Globus pallidus (tissue), 1 donor: ENCODE measurements around the gene RNF220.

Experiments used
- DNase-seq: peaks from one replicate; pipeline ENCODE4 v3.0.0-alpha.2; 2015; ENCODE audit warnings: low spot score

Gene RNF220

DNA sequence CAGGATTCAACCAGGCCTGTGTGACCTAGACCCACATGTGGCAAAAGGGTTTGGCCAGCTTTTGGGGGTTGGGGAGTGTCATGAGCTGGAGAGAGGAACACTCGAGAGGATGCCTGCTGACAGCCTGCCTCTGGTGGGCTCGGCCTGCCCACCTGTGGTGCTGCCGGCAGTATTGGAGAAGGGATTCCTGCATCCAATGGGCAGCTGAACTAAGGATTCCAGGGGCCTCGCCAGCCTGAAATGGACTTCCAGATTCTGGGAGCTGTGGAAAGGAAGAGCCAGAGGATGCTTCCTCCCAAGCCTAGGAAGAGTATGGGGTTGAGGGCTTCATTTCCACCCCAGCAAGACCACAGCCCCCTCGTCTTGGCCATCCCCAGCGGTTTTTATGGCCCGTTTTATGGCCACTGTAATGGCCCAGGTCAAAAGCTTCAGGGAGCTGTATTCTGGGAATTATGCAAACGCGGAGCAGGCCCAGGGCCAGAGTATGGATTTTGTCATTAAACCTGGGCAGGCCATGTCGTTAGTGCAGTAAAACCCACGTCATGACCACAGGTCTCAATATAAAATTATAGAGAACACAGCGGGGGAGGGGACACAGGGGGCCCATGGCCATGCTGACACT, 205.6 kb downstream of the RNF220 start:
- no peak for DNase-seq

DNA sequence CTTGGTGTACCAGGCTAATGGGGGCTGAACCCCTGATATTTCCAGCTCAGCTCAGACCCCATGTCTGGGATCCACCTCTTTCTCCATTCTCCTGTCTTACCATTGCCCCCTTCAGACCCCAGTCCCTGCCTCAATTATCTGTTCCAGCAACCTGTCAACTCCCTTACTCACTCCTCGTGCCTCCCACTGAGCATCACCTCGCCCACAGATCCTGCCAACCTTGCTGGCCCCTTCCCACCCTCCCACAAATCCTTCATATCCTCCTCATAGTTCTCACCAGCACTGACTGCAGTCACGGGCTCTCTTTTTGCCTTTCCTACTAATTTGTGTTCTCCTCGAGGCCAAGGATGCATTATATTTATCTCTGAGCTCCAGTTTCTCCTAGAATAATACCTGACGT, 206.4 kb downstream of the RNF220 start:
- no peak for DNase-seq

DNA sequence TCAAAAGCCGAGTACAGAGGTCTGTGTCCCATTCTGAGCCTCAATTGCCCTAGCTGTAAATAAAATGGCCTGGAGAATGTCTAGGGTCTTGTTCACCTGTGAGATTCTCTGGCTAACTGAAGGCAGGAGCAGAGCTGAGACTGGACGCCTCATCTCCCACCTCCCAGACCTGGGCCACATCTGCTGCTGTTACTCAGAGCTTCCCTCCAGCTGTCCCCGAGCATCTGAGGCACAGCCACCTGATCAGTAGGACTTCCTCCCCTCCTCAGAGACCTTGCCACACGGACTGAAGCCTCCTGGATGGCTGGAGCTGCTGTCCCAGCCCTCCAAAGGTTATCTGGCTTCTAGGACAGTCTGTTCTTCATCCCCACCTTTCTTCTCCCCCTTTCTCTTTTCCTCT, 206.8 kb downstream of the RNF220 start:
- no peak for DNase-seq

DNA sequence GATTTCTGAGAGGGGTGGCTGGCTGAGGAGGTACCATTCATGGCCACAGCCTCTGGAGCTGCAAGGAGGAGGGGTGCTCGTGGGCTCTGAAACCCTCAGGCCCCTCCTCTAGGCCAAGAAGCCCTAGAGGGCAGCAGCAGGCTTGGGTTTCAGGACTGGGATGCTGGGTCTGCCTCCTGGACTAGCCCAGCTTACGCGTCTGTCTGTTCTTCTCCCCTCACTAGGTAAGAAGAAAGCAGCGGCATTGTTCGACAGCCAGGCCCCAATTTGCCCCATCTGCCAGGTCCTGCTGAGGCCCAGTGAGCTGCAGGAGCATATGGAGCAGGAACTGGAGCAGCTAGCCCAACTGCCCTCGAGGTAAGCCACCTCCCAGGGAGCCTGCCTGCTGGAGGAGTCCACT, 208.9 kb downstream of the RNF220 start:
- no peak for DNase-seq

DNA sequence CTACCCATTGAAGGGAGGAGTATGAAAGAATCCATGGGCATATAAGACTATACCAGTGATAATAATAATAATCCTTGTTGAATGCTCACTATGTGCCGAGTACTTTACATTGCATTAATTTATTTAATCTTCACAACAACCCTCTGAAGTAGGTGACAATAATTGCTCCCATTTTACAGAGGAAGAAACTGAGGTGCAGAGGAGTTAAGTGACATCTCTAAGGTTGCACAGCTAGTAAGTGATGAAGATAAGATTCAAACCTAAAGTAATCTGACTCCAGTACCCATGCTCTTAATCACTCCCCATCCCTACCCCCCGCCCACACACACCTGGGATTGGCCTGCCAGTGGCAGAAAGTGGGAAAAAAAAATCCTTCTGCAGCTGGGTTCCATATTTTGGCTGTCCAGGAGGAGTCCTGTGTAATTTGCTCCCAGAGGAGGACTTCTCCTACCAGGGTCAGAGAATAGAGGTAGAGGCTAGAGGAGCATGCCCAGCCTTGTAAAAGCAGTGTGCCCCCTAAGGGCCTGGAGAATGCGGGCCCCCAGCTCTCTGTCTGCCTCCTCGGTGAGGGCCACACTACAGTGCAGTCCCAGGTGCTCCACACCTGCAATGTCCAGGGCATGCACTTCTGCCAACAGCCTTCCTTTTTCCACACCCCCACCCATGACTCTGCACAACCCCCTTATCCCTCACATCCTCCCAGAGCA, 211.4 kb downstream of the RNF220 start:
- no peak for DNase-seq

DNA sequence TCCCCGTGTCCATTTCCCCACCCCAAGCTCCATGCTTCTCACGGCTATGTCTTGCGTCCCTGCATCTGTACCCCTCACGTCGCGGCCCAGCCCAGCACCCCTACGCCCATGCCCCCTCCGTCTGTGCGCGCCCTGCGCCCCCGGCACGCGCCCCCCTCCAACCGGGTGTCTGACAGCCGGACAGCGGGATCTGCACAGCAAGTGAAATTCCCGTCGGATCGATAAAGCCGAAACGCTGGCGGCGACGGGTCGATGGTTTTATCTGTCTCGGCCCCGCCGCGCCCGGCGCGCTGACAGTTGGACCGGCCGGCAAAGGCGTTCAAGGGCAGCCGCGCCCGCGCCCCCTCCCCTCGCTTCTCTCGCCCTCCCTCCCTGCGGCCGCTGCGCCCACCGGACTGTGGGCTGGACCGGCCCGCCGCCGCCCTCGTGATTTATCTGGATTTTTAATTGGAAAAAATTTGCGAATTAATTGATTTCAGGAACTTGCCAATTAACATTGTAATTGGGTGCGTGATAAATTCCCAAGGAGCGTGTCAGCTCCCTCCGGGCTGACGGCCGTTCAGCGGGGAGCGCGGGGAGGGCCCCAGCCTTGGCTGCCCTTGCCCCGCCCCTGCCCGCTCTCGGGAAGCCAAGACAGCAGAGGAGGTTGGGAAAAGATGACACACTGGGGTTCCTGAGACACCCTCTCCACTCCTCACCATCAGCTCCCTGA, 212.1 kb downstream of the RNF220 start:
- no peak for DNase-seq

DNA sequence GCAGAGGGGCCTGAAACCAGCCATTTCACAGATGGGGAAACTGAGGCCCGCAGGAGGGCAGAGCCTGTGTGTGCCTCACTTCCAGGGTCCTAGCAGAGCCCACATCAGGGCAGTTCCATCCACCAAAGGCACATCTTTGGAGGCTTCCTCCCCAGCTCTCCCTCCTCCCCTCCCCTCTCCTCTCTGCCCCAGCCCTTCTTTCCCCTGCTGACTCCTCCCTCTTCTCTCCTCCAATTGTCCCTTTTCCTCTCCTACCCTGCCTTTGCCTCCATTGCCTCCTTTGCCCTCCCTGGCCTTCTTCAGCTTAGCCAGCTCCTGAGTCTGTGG, 212.6 kb downstream of the RNF220 start:
- DNase-seq = no peak

DNA sequence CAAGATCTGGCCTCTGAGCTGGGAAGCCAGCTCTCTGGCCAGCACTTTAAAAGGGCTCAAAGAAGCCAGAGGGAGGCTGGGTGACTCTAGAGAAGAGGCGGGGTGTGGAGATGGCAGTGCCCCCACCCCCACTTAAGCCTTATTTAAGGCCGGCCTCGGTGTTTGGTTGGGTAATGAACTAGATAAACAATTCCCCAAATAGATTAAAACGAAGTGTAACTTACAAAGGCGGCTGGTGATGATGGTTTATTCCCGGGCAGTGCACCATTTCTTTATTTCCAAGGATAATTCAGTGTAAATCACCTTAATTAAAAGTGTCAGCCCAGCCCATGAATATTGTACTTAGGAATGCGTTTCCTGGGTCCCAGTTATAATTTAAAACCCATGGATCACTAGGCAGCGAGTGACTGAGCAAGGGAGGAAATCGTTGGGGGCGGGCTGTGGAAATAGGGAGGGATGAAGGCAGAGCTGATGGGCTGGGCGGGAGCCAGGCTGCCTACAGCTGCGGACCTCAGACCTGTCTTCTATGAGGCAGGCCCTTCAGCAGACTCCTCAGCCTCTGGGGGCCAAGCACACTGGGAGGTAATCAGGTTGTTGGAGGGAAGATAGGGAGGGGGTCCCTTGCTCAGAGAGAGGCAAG, 214.3 kb downstream of the RNF220 start:
- DNase-seq = no peak

DNA sequence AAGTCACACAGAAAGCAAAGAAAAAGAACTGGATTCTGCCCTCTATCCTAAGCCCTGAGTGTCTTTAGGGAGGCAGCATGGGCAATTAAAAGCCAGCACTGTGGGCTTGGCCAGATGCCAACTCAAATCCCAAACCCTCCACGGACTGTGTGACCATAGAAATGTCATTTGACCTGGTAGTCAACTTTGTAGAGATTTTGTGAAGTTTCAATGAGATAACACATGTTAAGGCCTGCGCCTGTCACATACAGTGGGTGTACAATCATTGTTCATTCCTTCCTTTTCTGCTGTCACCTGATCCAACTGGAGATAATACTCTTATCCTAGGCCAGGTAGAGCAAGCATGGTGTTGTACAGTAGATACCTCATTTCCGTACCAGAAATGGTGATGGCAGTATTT, 215.0 kb downstream of the RNF220 start:
- no peak for DNase-seq

DNA sequence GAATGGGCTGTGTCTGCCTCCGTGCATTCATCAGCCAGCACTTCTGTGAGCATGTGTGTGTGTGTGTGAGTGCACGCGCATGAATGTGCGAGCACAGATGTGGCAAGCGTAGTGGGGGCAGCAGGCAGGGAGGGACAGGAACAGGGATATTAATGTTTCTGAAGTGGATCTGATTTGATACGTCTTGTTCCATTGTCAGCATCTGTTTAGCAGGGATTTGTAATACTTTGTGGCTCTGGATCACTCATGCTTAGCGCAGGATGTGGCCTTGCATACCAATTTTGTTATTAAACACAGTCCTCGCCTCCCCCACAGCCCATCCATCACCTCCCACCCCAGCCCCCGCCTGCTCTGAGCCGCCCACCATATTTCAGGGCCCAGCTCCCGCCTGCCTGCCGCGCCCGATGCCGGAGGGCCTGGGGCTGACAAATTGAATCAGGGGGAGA, 216.8 kb downstream of the RNF220 start:
- no peak for DNase-seq

DNA sequence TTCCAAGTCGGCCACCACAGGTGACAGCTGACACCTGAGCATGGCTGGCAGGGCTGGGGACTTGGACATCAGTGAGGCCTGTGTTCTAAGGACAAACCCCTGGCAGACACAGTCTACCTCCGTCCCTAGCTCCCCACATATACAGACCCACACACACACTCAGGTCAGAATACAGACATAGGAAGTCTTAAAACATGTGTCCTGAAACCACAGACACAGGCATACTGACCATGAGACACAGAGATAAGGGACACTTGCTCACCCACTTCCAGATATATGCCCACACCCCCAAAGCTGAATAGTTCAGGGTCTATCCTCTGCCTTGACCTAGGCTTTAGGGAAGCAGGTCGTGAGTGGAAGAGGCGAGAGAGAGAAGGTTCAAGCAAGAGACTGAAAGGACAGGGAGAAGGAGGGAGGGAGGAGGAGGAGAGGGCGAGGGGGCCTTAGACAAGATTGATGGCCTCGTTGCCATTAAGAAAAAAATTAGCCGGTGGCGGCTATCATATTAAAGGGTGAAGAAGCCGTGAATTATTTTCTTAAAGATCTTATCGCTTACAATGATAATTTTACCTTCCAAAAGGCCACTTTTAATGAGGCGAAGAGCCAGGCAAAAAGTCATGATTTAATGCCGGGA, 219.3 kb downstream of the RNF220 start:
- no peak for DNase-seq

DNA sequence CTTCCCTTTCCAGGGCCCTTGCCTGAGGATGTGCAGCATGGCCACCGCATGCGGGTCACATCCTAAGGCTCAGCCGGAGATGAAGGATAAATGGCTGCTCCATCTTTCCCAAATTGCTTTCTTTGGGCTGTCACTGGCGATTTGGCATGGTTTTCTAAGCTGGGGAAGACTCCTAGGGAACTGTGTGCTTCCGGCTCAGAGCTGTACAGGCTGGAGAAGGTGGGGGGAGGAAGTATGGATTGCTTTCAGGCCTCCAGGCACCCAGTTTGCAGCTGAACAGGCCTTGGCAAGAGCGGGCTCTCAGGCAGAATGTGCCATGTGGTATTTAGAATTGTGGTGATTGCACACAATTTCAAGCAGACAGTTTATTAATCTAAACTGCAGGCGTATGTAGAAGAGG, 220.3 kb downstream of the RNF220 start:
- no peak for DNase-seq

DNA sequence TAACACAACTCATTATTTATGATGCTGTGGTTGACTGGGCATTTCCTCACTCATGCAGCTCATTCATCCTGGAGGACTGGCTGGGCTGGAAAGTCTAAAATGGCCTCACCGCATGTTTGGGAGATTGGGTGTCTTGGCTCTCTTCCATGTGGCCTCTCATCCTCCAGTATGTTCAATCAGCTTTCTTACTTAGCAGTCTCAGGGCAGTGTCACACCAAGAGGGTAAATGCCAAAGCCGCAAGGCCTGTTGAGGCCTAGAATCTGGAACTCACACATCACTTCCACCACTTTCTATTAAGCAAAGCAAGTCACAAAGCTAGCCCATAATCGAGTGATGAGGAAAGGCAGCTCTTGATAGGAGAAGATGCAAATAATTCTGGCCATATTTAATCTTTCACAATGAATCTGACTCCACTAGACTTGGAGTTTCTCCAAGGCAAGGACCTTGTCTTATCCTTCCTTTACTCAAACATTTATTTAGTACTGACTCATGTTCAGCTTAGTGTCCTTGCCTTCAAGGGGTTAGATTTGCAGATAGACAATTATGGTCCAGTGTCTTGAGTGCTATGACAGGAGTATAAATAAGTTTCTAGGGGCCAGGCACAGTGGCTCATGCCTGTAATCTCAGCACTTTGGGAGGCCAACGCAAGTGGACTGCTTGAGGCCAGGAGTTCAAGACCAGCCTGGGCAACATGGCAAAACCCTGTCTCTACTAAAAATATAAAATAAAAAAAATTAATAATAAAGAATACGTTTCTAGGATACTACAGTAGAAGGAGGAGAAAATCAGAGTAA, 224.1 kb downstream of the RNF220 start:
- DNase-seq = no peak

DNA sequence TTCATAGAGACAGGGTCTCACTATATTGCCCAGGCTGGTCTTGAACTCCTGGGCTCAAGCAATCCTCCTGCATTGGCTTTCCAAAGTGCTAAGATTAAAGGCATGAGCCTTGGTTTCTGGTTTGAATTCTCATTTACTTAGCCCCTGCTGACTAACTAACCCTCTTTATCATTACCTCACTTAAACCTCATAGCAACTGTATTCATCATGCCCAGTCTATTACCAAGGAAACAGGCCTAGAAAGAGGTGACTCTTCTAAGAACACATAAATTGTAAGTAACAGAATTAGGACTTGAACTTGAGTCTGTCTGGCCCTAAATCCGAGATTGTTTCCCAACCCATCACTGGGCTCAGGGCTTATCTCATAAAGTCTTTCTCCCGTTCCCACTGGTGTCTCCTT, 225.1 kb downstream of the RNF220 start:
- no peak for DNase-seq

DNA sequence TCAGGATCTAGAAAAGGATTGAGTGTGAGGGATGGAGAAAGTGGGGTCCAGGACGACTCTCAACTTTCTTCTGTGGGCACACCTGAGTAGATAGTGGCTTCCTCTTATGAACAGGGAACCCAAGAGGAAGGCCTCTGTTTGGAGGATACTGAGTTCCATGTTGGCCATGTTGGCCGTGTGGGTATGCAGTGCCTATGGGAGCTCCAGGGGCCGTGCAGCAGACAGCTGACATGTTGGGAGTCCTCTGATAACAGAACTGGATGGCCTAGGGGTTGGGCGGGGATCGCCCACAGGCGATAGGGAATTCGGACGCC, 226.2 kb downstream of the RNF220 start:
- no peak for DNase-seq

DNA sequence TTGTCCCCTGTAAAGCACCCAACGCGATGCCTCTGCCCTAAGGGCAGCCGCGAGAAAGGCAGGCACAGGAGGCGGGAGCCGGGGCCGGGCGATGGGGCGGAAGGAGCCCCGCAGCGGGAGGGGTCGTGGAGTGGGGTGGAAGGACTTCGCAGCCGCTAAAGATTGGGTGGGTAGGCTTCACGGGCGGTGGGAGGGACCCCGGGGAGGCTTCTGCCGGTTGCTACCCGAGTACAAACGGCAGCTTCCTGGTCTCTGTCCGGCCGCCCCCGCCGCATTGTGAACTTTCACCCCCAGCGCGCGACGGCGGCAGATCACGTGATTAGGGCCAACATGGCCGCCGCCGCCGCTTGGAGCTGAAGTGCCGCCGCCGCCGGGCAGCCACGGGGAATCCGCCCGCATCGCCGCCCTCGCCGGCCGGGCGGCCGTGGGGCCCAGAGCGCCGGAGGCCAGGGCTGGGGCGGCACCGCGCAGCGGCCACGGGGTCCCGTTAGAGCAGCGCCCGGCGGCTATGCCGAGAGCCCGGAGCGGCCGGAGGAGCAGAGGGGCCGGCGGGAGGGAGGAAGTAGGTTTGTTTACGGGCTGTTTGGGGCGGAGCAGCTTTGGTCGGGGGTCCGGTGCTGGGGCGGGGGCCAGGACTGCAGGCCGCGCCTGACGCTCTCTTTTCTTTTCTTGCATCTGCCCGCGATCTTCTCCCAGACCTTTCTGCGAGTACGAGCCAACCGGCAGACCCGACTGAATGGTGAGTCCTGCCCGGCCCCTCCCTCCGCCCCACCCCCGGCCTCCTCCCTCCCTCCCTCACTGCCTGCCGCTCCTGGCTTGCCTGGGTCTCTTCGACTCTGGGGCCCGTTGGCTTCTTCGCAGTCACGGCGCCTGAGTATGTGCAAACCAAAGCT, 226.8 kb downstream of the RNF220 start:
- peak; percentile 77 for DNase-seq

DNA sequence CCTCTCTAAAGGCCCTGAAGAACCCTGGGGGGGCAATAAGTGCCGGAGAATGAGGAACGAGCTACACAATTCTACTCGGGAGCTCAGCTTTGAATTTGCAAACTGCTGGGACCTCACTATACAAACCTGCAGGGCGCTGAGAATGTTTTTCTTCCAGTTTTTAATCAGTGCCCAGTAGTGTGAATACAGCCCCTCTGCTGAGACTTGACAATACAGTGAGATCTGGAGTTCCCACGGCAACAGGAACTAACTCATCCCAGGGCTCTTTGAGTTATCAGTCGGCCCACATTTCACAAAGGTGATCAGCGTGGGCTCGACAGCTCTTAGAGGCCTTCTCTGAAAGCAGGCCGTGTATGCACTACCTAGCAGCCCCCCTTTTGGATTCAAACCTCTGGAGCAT, 227.5 kb downstream of the RNF220 start:
- no peak for DNase-seq

DNA sequence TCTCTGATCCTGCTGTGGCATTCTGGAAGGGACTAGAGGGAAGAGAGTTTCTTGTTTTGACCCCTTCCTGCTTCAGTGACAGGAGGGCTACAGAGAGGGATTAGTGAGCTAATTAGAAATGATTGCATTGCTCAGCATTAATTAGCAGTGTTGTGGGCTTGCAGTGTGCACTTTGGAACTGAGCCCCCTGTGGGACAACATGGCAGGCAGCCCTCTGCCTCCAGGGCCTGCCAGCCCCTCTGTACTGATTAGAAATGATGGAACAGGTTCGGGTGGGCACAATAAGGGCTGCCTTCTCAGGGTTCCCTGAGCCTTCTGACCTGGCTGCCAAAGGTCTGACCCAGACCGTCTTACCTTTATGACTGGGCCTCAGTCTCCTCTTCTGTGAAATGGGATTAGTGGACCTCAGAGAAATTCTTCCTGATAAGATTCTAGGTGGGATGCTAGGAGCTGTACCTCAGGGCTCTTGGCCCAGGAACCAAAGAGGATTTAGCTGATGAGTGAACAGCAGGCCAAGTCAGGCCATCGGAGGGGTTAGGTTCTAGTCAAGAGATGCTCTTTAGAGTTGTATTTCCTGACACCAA, 229.6 kb downstream of the RNF220 start:
- no peak for DNase-seq

DNA sequence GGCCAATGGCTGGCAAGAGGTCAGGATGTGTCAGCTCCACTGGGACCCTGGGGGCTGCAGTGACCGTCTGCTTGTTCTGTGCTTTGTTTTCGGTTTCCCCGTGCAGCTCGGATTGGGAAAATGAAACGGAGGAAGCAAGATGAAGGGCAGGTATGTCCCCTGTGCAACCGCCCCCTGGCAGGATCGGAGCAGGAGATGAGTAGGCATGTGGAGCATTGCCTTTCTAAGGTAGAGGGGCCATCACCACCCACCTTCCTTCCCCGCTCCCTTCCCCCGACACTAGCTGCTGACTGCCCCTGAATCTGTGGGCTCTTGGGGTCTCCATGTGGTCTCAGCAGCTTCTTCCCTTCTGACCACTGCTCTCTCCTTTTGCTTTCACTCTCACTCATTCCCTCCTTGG, 230.4 kb downstream of the RNF220 start:
- no peak for DNase-seq

DNA sequence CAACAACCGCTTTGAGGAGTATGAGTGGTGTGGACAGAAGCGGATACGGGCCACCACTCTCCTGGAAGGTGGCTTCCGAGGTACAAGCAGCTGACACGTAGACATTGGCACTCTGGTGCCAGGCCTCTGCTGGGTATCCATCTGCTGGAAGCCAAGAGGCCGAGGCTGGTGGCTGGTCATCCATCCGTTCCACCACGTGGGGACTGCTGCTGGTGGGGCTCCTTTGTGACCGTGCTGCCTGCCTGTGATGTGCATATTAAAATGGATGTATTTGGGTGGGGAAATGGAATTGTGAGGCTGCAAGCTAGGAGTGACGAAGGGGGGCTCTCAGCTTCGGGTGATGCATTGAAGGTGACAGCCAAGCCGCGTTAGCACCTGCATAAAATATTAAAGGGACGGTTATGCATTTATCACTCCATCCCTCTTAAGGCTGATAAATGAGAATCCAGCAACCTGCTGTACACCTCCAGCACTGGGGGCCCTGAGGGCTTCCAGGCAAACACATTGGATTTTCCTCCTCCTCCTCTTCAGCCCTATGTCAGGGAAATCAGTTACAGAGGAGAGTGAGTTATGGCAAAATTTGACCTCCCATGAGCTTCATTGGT, 231.1 kb downstream of the RNF220 start:
- no peak for DNase-seq
